GM12865 (cell line): ENCODE measurements around the gene NGB.

Experiments
- DNase-seq: peaks from one replicate; pipeline ENCODE4 v3.0.0; 2010; ENCODE audit warnings: low read depth
- H3K4me3 ChIP-seq: 2 replicates; pipeline ENCODE4 v1.5.1; 2011; ENCODE audit warnings: mild to moderate bottlenecking, low read depth, low read length, control low read depth
- CTCF ChIP-seq: IDR thresholded peaks from 2 replicates; pipeline ENCODE4 v1.5.1; 2011; ENCODE audit warnings: low read length, control low read depth, low read depth, inconsistent platforms; ENCODE audit not compliant: insufficient read depth; ENCODE audit errors: missing control alignments

NGB gene

GRCh38 chr14:77257700-77258099 lies 13.3 kb downstream of the NGB start:
- DNase-seq = no peak
- no peak overlapping the region for H3K4me3 ChIP-seq
- TF ChIP-seq CTCF = no peak

GRCh38 chr14:77256694-77257093 lies 14.3 kb downstream of the NGB start:
- DNase-seq = no peak
- H3K4me3 ChIP-seq = no peak overlapping the region
- TF ChIP-seq CTCF = no peak

- TF ChIP-seq CTCF = no peak
- no peak for DNase-seq
- H3K4me3 ChIP-seq = no peak overlapping the region
These were observed 17.4 kb downstream of the NGB start for GRCh38 chr14:77253333-77254190.

GRCh38 chr14:77251870-77252269 lies 19.1 kb downstream of the NGB start:
- no peak overlapping the region for H3K4me3 ChIP-seq
- no peak for TF ChIP-seq CTCF
- DNase-seq = no peak

GRCh38 chr14:77250927-77251326 lies 20.1 kb downstream of the NGB start:
- H3K4me3 ChIP-seq = no peak overlapping the region
- no peak for DNase-seq
- no peak for TF ChIP-seq CTCF

GRCh38 chr14:77249286-77249685 lies 21.7 kb downstream of the NGB start:
- no peak for TF ChIP-seq CTCF
- no peak for DNase-seq
- H3K4me3 ChIP-seq = no peak overlapping the region

GRCh38 chr14:77248666-77249065 lies 22.3 kb downstream of the NGB start:
- no peak for DNase-seq
- no peak overlapping the region for H3K4me3 ChIP-seq
- no peak for TF ChIP-seq CTCF
